Adrenal gland (tissue), 5 donors: ENCODE results near the gene SOHLH2.

ENCODE experiments used
- CTCF ChIP-seq, 6 experiments: fragments of 450-650 bp in 4 of 6; fragments of 200-600 bp in 2 of 6; sonication (generic) in 1 of 6; IDR thresholded peaks; 1 replicate in 5 of 6; 2 replicates in 1 of 6; pipeline versions ENCODE4 v1.5.1 to v1.8.0; 2016 to 2021; ENCODE audit warnings: antibody characterized with exemption in 6 of 6, mild to moderate bottlenecking in 2 of 6, moderate library complexity in 1 of 6
- POLR2A ChIP-seq, 2 donors: fragments of 450-650 bp; IDR thresholded peaks; one replicate each; pipeline ENCODE4 v1.6.1; 2017; ENCODE audit warnings: antibody characterized with exemption in 2 of 2, mild to moderate bottlenecking in 2 of 2, moderate library complexity in 1 of 2
- donor health status: DM: no; HTN: no; CAD: no.

GRCh38 chr13:36142735-36143134 lies 71.6 kb downstream of the SOHLH2 start:
- TF ChIP-seq CTCF (IDR thresholded peaks at IDR 0.05) = no peak
- TF ChIP-seq POLR2A (IDR thresholded peaks at IDR 0.05) = no peak
